CD14-positive monocyte (primary cell): ENCODE measurements around the gene PLEKHH3. TPM values are rescaled to one million over a fixed set of nuclear protein-coding genes. Genes with fewer than 3 reads are reported as not detected.

ENCODE experiments used
- DNase-seq, 3 donors: peaks; one replicate each; pipeline ENCODE4 v3.0.0-alpha.2; 2011 to 2022
- H2AFZ ChIP-seq: 2 replicates; pipeline ENCODE4 v1.6.0; 2012; ENCODE audit warnings: mild to moderate bottlenecking, low read depth, low read length, inconsistent platforms; ENCODE audit not compliant: insufficient read depth, poor library complexity, severe bottlenecking
- H3K27ac ChIP-seq, 2 donors: 1 replicate in 1 of 2; 2 replicates in 1 of 2; pipeline ENCODE4 v1.5.1; 2012 to 2013; ENCODE audit warnings: low read length in 2 of 2, control low read depth in 1 of 2, inconsistent platforms in 1 of 2, low read depth in 1 of 2, mild to moderate bottlenecking in 1 of 2
- H3K27me3 ChIP-seq, 2 donors: one replicate each; pipeline versions ENCODE4 v1.6.0 to v1.6.1; 2011 to 2013; ENCODE audit warnings: low read length in 2 of 2; ENCODE audit not compliant: control insufficient read depth in 2 of 2, insufficient read depth in 2 of 2
- H3K36me3 ChIP-seq, 2 donors: replicated peaks in 1 of 2; 1 replicate in 1 of 2; 2 replicates in 1 of 2; pipeline versions ENCODE4 v1.5.1 to v1.6.1; 2012 to 2013; ENCODE audit warnings: low read length in 2 of 2, control low read depth in 1 of 2, inconsistent platforms in 1 of 2, mild to moderate bottlenecking in 1 of 2; ENCODE audit not compliant: insufficient read depth in 2 of 2, control insufficient read depth in 1 of 2
- H3K4me1 ChIP-seq, 2 donors: 1 replicate in 1 of 2; 2 replicates in 1 of 2; pipeline versions ENCODE4 v1.5.1 to v1.6.1; 2012 to 2013; ENCODE audit warnings: low read length in 2 of 2, control low read depth in 1 of 2, inconsistent platforms in 1 of 2, mild to moderate bottlenecking in 1 of 2, moderate library complexity in 1 of 2; ENCODE audit not compliant: insufficient read depth in 2 of 2, control insufficient read depth in 1 of 2
- H3K4me2 ChIP-seq: replicated peaks from 2 replicates; pipeline ENCODE3; 2012; ENCODE audit warnings: low read length, moderate library complexity, mild to moderate bottlenecking; ENCODE audit not compliant: poor library complexity, severe bottlenecking; ENCODE audit errors: extremely low read depth
- H3K4me3 ChIP-seq, 3 experiments: fragments of 200-600 bp in 1 of 3; sonication (generic) in 1 of 3; replicated peaks in 1 of 3; 1 replicate in 2 of 3; 2 replicates in 1 of 3; pipeline ENCODE4 v1.5.1; 2011 to 2013; ENCODE audit warnings: low read length in 3 of 3, mild to moderate bottlenecking in 3 of 3, control low read depth in 2 of 3, low read depth in 2 of 3, inconsistent platforms in 1 of 3, moderate library complexity in 1 of 3
- H3K79me2 ChIP-seq: 2 replicates; pipeline ENCODE4 v1.6.0; 2012; ENCODE audit warnings: mild to moderate bottlenecking, control low read depth, inconsistent platforms, low read length, moderate library complexity; ENCODE audit not compliant: insufficient read depth
- H3K9ac ChIP-seq: 2 replicates; pipeline ENCODE4 v1.6.0; 2017; ENCODE audit warnings: low read length, mild to moderate bottlenecking; ENCODE audit not compliant: insufficient read depth, poor library complexity, severe bottlenecking
- H3K9me3 ChIP-seq, 2 donors: replicated peaks in 1 of 2; 1 replicate in 1 of 2; 2 replicates in 1 of 2; pipeline versions ENCODE4 v1.5.1 to v1.6.1; 2012 to 2013; ENCODE audit warnings: low read length in 2 of 2, control low read depth in 1 of 2; ENCODE audit not compliant: control insufficient read depth in 1 of 2, insufficient read depth in 1 of 2
- H4K20me1 ChIP-seq: 2 replicates; pipeline ENCODE4 v1.6.0; 2012; ENCODE audit warnings: mild to moderate bottlenecking, low read length, control low read depth, moderate library complexity; ENCODE audit not compliant: insufficient read depth
- H3K27ac Mint-ChIP-seq, 7 donors: one replicate each; pipeline ENCODE4 v1.8.0; 2020; ENCODE audit warnings: mild to moderate bottlenecking in 7 of 7, mixed read lengths in 7 of 7, moderate library complexity in 6 of 7, inconsistent platforms in 2 of 7
- H3K27me3 Mint-ChIP-seq, 3 donors: one replicate each; pipeline ENCODE4 v1.8.0; 2021 to 2022; ENCODE audit warnings: low read depth in 3 of 3, mild to moderate bottlenecking in 3 of 3, mixed read lengths in 3 of 3, moderate library complexity in 3 of 3, inconsistent platforms in 1 of 3
- H3K36me3 Mint-ChIP-seq, 2 donors: one replicate each; pipeline ENCODE4 v1.8.0; 2020; ENCODE audit warnings: mixed read lengths in 2 of 2, inconsistent platforms in 1 of 2, mild to moderate bottlenecking in 1 of 2
- H3K4me1 Mint-ChIP-seq: one replicate; pipeline ENCODE4 v1.8.0; 2020; ENCODE audit warnings: mild to moderate bottlenecking, mixed read lengths
- H3K4me3 Mint-ChIP-seq, 2 donors: one replicate each; pipeline ENCODE4 v1.8.0; 2020; ENCODE audit warnings: mild to moderate bottlenecking in 2 of 2, mixed read lengths in 2 of 2, moderate library complexity in 1 of 2
- H3K9me3 Mint-ChIP-seq, 7 donors: one replicate each; pipeline ENCODE4 v1.8.0; 2020 to 2022; ENCODE audit warnings: mixed read lengths in 7 of 7, mild to moderate bottlenecking in 6 of 7, moderate library complexity in 6 of 7, inconsistent platforms in 2 of 7
- CTCF ChIP-seq: fragments of 200-600 bp; IDR thresholded peaks from one replicate; pipeline ENCODE4 v1.8.0; 2022; ENCODE audit warnings: antibody characterized with exemption, mild to moderate bottlenecking
- WGBS: methylation state at CpG from one replicate; pipeline ENCODE4 v1.1.5; 2013; ENCODE audit warnings: missing lambda C conversion rate; ENCODE audit not compliant: insufficient coverage; 5-methylcytosine and 5-hydroxymethylcytosine counted together
- intact Hi-C, 2 donors: fragments of 100-400 bp; cut with micrococcal nuclease; formaldehyde crosslinking; loops; one replicate each; pipeline versions ENCODE4 v1.15.0 to v1.15.1; 2023
- polyA plus RNA-seq, 3 donors: library from polyadenylated mRNA; depleted of rRNA in 1 of 3; unstranded in 2 of 3; stranded (reverse) in 1 of 3; fragments of 300-500 nt in 2 of 3; fragments of >200 nt in 1 of 3; fragmentation: Illumina TruSeq in 2 of 3; gene quantifications; 1 replicate in 2 of 3; 2 replicates in 1 of 3; pipeline ENCODE4 v1.2.3, GENCODE V29; 2012 to 2021

The PLEKHH3 gene
- polyA plus RNA-seq, 3 donors: 0.38 to 0.43 (median 0.41) TPM

GRCh38 chr17:42723636-42724035 lies 46.8 kb upstream of the PLEKHH3 start:
- H3K9me3 ChIP-seq: no peaks in the 10 kb centered on the region
- peaks cover 11% of the 10 kb centered on the region for H4K20me1 ChIP-seq
- H3K36me3 ChIP-seq: peaks cover 71 to 85% of the 10 kb centered on the region in 2 donors
- WGBS: no CpG with 5 or more reads among the region's 3 CpGs
- no peak for DNase-seq
- H2AFZ ChIP-seq: no peak overlapping the region
- H3K4me3 Mint-ChIP-seq: no peak overlapping the region
- TF ChIP-seq CTCF: no peak
- H3K4me1 Mint-ChIP-seq: no peaks in the 10 kb centered on the region
- H3K9me3 Mint-ChIP-seq: no peaks in the 10 kb centered on the region
- H3K36me3 Mint-ChIP-seq: peaks cover 63 to 90% of the 10 kb centered on the region in 2 donors
- no peaks in the 10 kb centered on the region for H3K27me3 ChIP-seq
- H3K27ac ChIP-seq: no peak overlapping the region
- no peak overlapping the region for H3K27ac Mint-ChIP-seq
- intact Hi-C loops: loop anchor here (2.0 to 10.0 kb wide), 3 partner anchors 39 to 214 kb away; no protein-coding TSS in a partner anchor
- no peak overlapping the region for H3K4me2 ChIP-seq
- H3K4me3 ChIP-seq: no peak overlapping the region
- no peaks in the 10 kb centered on the region for H3K79me2 ChIP-seq
- no peaks in the 10 kb centered on the region for H3K27me3 Mint-ChIP-seq
- H3K4me1 ChIP-seq: no peaks in the 10 kb centered on the region
- H3K9ac ChIP-seq: no peak overlapping the region

- peaks cover 74 to 93% of the 10 kb centered on the region in 2 donors for H3K36me3 Mint-ChIP-seq
- Histone ChIP-seq H3K36me3 (peaks cover 80 to 97% of the 10 kb centered on the region in 2 donors), H4K20me1 (peaks cover 11% of the 10 kb centered on the region), H3K9me3 (no peaks in the 10 kb centered on the region), H3K27me3 (no peaks in the 10 kb centered on the region), H2AFZ (no peak overlapping the region), H3K4me1 (no peaks in the 10 kb centered on the region), H3K9ac (no peak overlapping the region), H3K79me2 (no peaks in the 10 kb centered on the region), H3K27ac (no peak overlapping the region), H3K4me2 (no peak overlapping the region), H3K4me3 (no peak overlapping the region)
- H3K27ac Mint-ChIP-seq: no peak overlapping the region
- no CpG with 5 or more reads among the region's 2 CpGs for WGBS
- no peaks in the 10 kb centered on the region for H3K9me3 Mint-ChIP-seq
- no peaks in the 10 kb centered on the region for H3K4me1 Mint-ChIP-seq
- no peak overlapping the region for H3K4me3 Mint-ChIP-seq
- intact Hi-C loops: loop anchor here (1.0 to 10.0 kb wide), 3 partner anchors 42 to 216 kb away; no protein-coding TSS in a partner anchor
- peak; percentile 41 to 69 (median 56) for DNase-seq
- no peaks in the 10 kb centered on the region for H3K27me3 Mint-ChIP-seq
- peak; percentile 80 for TF ChIP-seq CTCF
Measured at GRCh38 chr17:42720996-42721583, 44.3 kb upstream of the PLEKHH3 start.
